PC-3 (cell line): ENCODE measurements around the gene C3orf18. TPM values are rescaled to one million over a fixed set of nuclear protein-coding genes. Genes with fewer than 3 reads are reported as not detected.

Experiments
- ATAC-seq: fragments of 200-7000 bp; cut with Tn5 transposase; 2 replicates; pipeline ENCODE4 v1.9.1; 2020; ENCODE audit warnings: mild to moderate bottlenecking, moderate library complexity
- BruUV-seq: library from RNA; stranded (reverse); fragments of 400-500 nt; replicated peaks from 2 replicates; lab custom pipeline; 2021; lab: Mats Ljungman, UMichigan
- CTCF ChIA-PET: fragments of 300-600 bp; sonication (Branson Sonifier 250); formaldehyde crosslinking; loops from one replicate; lab custom pipeline; 2022; ENCODE audit warnings: antibody characterized with exemption; lab: Charles Lee
- POLR2A ChIA-PET: fragments of 300-600 bp; sonication (Branson Sonifier 250); formaldehyde crosslinking; loops from one replicate; lab custom pipeline; 2022; ENCODE audit warnings: antibody characterized with exemption; ENCODE audit not compliant: unreplicated experiment; lab: Charles Lee
- DNase-seq: peaks from one replicate; pipeline ENCODE4 v3.0.0-alpha.2; 2015
- H2AFZ ChIP-seq: fragments of 300-600 bp; sonication (generic); 2 replicates; pipeline ENCODE4 v1.6.0; 2016; ENCODE audit warnings: antibody characterized with exemption, low read length
- H3F3A ChIP-seq: fragments of 300-600 bp; sonication (generic); one replicate; pipeline ENCODE4 v1.6.0; 2017; ENCODE audit warnings: antibody characterized with exemption, low read length, control low read depth, mild to moderate bottlenecking; ENCODE audit not compliant: unreplicated experiment
- H3K27ac ChIP-seq: fragments of 300-600 bp; sonication (generic); 2 replicates; pipeline ENCODE4 v1.5.1; 2016; ENCODE audit warnings: mild to moderate bottlenecking, low read length
- H3K27me3 ChIP-seq: fragments of 300-600 bp; sonication (generic); 2 replicates; pipeline ENCODE4 v1.6.1; 2016; ENCODE audit warnings: low read length, mixed read lengths
- H3K36me3 ChIP-seq: fragments of 300-600 bp; sonication (generic); 2 replicates; pipeline ENCODE4 v1.6.1; 2016; ENCODE audit warnings: low read depth, mixed run types, low read length, mixed read lengths
- H3K4me1 ChIP-seq: fragments of 300-600 bp; sonication (generic); 2 replicates; pipeline ENCODE4 v1.5.1; 2016; ENCODE audit warnings: low read length; ENCODE audit not compliant: insufficient read depth
- H3K4me2 ChIP-seq: fragments of 300-600 bp; sonication (generic); 2 replicates; pipeline ENCODE4 v1.6.0; 2016; ENCODE audit warnings: low read length
- H3K4me3 ChIP-seq: fragments of 300-600 bp; sonication (generic); 2 replicates; pipeline ENCODE4 v1.5.1; 2016; ENCODE audit warnings: mild to moderate bottlenecking, low read length, mixed read lengths
- H3K79me2 ChIP-seq: fragments of 300-600 bp; sonication (generic); 2 replicates; pipeline ENCODE4 v1.6.1; 2017; ENCODE audit warnings: low read length, mixed read lengths
- H3K9ac ChIP-seq: fragments of 300-600 bp; sonication (generic); 2 replicates; pipeline ENCODE4 v1.6.0; 2016; ENCODE audit warnings: mild to moderate bottlenecking, low read length
- H3K9me2 ChIP-seq: fragments of 300-600 bp; sonication (generic); replicated peaks from 2 replicates; pipeline ENCODE4 v1.6.1; 2016; ENCODE audit warnings: mixed run types, low read length, mixed read lengths
- H3K9me3 ChIP-seq: fragments of 300-600 bp; sonication (generic); 2 replicates; pipeline ENCODE4 v1.6.1; 2016; ENCODE audit warnings: low read length, mixed read lengths
- H4K20me1 ChIP-seq: fragments of 300-600 bp; sonication (generic); 2 replicates; pipeline ENCODE4 v1.6.1; 2016; ENCODE audit warnings: low read length, mixed read lengths
- EZH2 ChIP-seq: fragments of 300-600 bp; sonication (generic); IDR thresholded peaks from one replicate; pipeline ENCODE4 v1.6.1; 2017; ENCODE audit warnings: antibody characterized with exemption, mild to moderate bottlenecking, low read length; ENCODE audit not compliant: unreplicated experiment
- EZH2phosphoT487 ChIP-seq: fragments of 300-600 bp; sonication (generic); IDR thresholded peaks from 2 replicates; pipeline ENCODE4 v1.6.1; 2018; ENCODE audit warnings: mild to moderate bottlenecking, antibody characterized with exemption, low read length, borderline replicate concordance
- intact Hi-C: fragments of 100-400 bp; cut with micrococcal nuclease; formaldehyde crosslinking; loops from 2 replicates; pipeline ENCODE4 v1.9.0; 2023
- total RNA-seq: library from RNA; depleted of rRNA; stranded (reverse); fragments of >200 nt; gene quantifications from 2 replicates; pipeline ENCODE4 v1.2.3, GENCODE V29; 2014
- TF ChIP-seq, protein P1 (sequence below): fragments of 300-600 bp; sonication (generic); conservative IDR thresholded peaks from 2 replicates; pipeline ENCODE4 v1.5.1; 2017; ENCODE audit warnings: antibody characterized with exemption, low read depth, mild to moderate bottlenecking, low read length

Gene C3orf18
- total RNA-seq, 1 experiment from 2014 or later: 31.2 TPM

- peak; percentile 96 for DNase-seq
- H3K9ac ChIP-seq: peak within 1 kb of the TSS; percentile 49
- intact Hi-C loops: loop anchor here (1.0 to 5.0 kb wide), 2 partner anchors 42 to 259 kb away; partner anchors contain the start of genes CYB561D2, HEMK1 and NPRL2
- H3K36me3 ChIP-seq: no peaks in the 10 kb centered on the region
- H2AFZ ChIP-seq: peak within 1 kb of the TSS; percentile 92
- no peaks in the 10 kb centered on the region for H4K20me1 ChIP-seq
- ChIA-PET CTCF (interaction anchor here (0.6 to 1.3 kb wide), 9 partner anchors 10 to 778 kb away, joined by 3 to 5 read pairs (median 4); no protein-coding TSS in a partner anchor), POLR2A (interaction anchor here (0.5 to 0.7 kb wide), 5 partner anchors 10 to 289 kb away, joined by 3 to 10 read pairs (median 4); partner anchors contain the start of gene HEMK1)
- no peaks in the 10 kb centered on the region for H3K9me2 ChIP-seq
- H3K9me3 ChIP-seq: no peaks in the 10 kb centered on the region
- H3K27me3 ChIP-seq: no peaks in the 10 kb centered on the region
- TF ChIP-seq, protein P1, sequence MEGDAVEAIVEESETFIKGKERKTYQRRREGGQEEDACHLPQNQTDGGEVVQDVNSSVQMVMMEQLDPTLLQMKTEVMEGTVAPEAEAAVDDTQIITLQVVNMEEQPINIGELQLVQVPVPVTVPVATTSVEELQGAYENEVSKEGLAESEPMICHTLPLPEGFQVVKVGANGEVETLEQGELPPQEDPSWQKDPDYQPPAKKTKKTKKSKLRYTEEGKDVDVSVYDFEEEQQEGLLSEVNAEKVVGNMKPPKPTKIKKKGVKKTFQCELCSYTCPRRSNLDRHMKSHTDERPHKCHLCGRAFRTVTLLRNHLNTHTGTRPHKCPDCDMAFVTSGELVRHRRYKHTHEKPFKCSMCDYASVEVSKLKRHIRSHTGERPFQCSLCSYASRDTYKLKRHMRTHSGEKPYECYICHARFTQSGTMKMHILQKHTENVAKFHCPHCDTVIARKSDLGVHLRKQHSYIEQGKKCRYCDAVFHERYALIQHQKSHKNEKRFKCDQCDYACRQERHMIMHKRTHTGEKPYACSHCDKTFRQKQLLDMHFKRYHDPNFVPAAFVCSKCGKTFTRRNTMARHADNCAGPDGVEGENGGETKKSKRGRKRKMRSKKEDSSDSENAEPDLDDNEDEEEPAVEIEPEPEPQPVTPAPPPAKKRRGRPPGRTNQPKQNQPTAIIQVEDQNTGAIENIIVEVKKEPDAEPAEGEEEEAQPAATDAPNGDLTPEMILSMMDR: peak; percentile 44
- TF ChIP-seq EZH2phosphoT487 (no peak), EZH2 (no peak)
- ATAC-seq: peak; percentile 73
- H3F3A ChIP-seq: peaks cover 3% of the 10 kb centered on the region
- BruUV-seq: no TSS peak
- H3K79me2 ChIP-seq: no peaks in the 10 kb centered on the region
- peak within 1 kb of the TSS; percentile 94 for H3K4me2 ChIP-seq
- H3K27ac ChIP-seq: no peak within 1 kb of the TSS
- peaks cover 23% of the 10 kb centered on the region for H3K4me1 ChIP-seq
- peak within 1 kb of the TSS; percentile 71 for H3K4me3 ChIP-seq
Measured at GRCh38 chr3:50611464-50612233, 44.1 kb upstream of the C3orf18 start, which contains the start of gene CISH. Gene CISH (minus strand): TSS chr3:50611774. CDS start chr3:50611650, 124 bp downstream.

DNA sequence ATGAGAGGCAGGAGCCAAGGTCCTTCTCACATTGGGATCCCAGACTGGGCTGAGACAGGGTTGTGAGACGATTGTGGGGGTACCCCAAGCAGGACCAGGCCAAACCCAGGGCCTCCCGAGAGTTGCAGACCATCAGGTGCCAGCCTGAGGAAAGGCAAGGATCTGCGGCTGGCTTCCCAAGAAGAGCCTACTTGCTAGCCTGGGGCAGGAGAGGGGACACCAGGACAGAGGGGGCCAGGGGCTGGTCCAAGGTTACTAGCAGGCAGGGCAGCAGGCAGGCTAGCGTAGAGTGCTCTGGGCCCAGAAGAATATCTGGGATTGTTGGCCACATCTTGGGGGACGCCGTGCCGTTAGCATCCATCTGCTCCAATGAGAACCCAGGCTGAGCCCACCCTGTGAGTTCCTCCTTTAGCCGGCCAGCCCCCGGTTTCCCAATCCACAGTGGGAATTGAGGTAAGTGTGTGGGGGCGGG, 43.5 kb upstream of the C3orf18 start:
- Histone ChIP-seq H3K27me3 (no peaks in the 10 kb centered on the region), H3K27ac (no peak overlapping the region), H3K4me3 (peak overlapping the region; percentile 71), H3F3A (no peaks in the 10 kb centered on the region), H3K79me2 (no peaks in the 10 kb centered on the region), H3K4me1 (peaks cover 17% of the 10 kb centered on the region), H2AFZ (peak overlapping the region; percentile 92), H3K9ac (peak overlapping the region; percentile 49), H3K36me3 (no peaks in the 10 kb centered on the region), H3K9me3 (no peaks in the 10 kb centered on the region), H3K9me2 (no peaks in the 10 kb centered on the region), H4K20me1 (no peaks in the 10 kb centered on the region), H3K4me2 (peak overlapping the region; percentile 94)
- CTCF ChIA-PET: interaction anchor here (0.6 to 1.3 kb wide), 4 partner anchors 10 to 778 kb away, joined by 3 to 5 read pairs (median 4); no protein-coding TSS in a partner anchor
- no peak for DNase-seq
- no peak for TF ChIP-seq EZH2
- no peak for TF ChIP-seq EZH2phosphoT487
- TF ChIP-seq, protein P1: no peak
- POLR2A ChIA-PET: no interaction called here
- intact Hi-C loops: loop anchor here (5.0 kb wide), 1 partner anchor 259 kb away; the partner anchor contains the start of genes CYB561D2 and NPRL2
- TSS peak; percentile 55 for BruUV-seq
- ATAC-seq: no peak
